Activated T-cell treated with anti-CD3 and anti-CD28 coated beads for 24 hours (primary cell): ENCODE data around the gene HACD1.

Experiments used
- DNase-seq: peaks from one replicate; pipeline ENCODE4 v3.0.0-alpha.2; 2020; ENCODE audit warnings: low read depth

Gene HACD1

DNA sequence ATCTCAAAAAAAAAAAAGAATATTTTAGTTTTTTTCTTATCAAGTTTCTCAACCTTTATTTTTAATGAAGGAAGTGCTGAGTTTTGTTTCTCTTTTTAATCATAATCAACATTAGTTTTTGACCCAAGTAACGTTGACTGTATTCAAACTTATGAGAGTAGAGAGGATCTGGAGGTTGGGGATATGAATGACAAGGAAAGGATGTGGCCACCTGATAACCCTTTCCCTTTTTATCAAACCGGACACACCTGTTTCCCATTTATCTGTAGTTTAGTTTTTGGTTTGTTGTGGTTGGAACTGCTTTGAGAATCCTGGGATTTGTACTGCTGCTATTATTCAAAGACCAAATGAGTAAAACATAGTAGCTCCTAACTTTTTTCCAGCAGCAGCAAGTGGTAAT is 38.6 kb downstream of the HACD1 start:
- no peak for DNase-seq

DNA sequence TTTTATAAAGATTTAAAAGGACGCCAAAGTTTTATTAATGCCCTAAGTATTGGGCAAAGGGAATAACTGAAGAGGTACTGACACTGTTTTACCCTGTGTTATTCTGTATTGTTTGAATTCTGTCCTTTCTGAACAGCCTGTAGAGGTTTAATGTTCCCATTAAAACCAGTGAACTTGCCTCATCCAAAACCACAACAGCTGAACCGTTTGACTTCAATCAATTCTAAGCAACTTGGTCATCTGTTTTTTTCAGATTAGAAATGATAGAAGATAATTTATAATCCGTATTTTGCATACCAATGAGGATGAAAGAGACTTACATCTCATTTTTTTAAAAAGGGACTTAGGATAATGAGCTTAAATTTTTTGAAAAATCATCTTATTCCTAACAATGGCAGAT is 40.4 kb downstream of the HACD1 start:
- no peak for DNase-seq

DNA sequence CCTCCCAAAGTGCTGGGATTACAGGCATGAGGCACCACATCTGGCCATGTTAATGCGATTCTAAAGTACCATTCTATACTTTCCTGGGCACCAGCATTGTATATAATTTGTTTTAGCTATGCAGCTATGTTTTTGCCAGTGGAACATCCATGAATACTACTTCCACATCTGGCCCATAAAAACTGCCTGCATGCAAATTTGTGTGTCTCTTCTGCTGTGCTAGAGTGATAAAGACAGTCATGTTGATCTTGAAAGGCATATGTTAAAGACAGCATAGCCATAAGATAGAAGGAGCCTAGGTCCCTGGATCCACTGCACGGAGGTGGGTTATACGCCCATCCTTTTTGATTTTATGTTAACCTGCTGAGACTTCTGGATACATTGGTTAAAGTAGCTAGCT is 52.3 kb downstream of the HACD1 start:
- DNase-seq, result no peak

DNA sequence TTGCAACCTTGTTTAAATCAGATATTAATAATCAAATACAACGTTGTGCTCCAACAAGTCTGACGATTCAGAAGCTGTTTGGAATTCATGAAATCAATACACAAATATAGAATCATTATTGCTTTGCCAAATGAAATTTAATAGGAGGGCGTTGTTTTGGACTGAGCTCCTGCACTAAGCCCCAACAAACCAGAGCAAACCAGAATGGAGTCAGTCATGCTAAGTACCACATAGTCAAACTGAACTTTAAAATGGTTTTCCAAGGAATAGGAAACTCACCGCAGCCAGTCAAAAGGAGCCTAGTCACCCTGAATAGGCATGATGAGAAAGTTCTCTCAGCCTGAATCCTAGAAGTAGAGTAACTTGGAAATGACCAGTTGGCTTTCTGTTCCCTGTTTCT is 53.7 kb downstream of the HACD1 start:
- DNase-seq, result no peak

DNA sequence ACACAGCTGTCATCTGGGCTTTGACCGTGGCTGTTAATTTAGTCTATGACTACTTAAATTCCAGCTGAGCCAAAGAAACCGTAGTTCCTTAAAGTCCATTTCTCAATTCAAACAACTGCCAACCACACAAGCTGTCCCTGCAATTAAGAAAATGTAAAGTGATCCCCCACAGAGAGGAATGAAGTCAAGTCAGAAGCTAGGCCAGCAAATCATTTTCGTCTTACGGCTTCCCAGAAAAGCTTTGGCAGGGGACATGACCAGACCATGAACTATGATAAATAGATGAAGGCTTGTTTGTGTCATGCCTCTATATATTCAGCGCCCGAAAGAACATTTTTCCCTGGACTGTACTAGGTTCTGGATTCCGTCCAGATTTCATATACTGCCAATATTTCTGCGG is 54.6 kb downstream of the HACD1 start:
- DNase-seq, result no peak

DNA sequence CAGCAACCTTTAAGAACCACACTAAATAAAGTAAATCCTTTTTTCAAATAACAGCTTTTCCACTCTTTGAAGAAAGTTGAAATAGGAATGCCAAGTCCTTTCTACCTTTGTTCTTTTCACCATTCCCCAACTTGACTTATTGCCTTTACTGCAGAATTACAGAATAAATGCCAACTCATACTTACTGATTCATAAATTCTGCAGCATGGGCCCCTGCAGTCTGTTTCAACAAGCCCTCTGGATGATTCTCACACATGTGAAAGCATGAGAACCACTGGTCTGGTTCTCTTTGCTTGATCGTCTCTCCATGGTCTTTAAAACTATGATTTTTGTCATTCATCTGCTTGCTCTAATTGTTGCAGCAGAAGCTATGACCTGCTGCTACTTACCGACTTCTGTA is 56.1 kb downstream of the HACD1 start:
- DNase-seq, result no peak

DNA sequence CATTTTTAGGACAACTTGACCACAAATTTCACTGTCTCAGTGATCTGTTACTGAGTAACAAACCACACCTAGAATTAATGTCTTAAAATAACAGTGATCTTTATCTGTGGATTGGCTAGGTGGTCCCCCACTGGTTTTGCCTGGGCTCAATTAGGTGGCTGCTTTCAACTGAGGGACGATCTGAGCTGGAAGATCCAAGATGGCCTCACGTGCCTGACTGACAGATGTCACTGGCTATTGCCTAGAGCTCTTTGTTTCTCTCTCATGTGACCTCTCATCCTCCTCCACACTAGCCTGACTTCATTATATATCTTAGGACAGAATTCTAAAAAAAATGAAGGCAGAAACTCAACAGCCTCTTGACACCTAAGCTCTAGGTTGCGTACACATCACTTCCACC is 59.7 kb downstream of the HACD1 start:
- no peak for DNase-seq

DNA sequence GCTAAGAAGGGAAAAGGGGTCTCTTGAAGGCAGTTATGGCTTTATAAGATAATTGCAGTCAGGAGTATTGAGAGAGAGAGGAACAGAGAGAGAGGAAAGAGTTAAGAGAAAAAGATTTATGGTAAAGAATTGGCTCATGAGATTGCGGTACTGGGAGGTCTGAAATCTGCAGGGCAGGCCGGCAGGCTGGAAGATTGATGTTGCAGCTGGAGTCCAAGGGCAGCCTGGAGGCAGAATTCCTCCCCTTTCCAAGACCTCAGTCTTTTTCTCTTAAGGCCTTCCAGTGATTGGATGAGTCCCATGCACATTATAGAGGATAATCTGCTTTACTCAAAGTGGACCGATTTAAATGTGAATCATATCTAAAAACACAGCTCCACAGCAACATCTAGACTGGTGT is 68.4 kb downstream of the HACD1 start:
- no peak for DNase-seq

DNA sequence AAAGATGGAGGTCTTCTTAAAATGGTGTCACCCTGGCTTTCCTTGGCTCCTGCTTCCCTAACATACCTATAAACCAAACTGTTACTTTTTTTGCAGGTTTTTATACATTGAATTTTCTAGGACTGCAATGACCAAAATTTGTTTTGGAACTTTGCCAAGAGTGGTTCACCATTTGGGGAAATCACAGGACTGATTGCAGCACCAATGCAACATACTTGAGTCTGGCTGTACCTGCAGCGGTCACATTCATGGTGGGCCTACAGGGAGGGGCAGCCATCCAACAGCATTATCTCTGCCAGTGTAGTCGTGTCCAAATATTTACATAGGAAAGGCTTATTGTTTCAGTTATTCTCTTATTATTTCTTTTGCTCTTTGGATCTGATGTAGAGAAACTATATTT is 69.0 kb downstream of the HACD1 start:
- no peak for DNase-seq

DNA sequence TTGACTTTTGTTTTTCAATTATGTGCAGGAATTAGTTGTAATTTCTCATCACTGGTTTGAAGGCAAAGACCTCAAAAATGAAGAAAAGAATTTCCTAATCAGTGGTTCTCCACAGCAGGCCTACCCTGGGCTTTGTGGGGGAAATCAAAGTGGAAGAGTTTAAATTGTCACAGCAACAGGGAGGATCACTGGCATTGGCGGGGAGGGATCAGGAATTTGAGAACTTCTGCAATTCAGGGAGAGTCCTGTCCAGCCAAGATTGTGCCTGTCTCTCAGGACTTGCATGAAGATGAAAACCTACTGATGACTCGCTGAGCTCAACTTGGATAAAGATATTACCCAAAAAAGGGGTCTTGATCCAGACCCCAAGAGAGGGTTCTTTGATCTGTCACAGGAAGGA is 70.1 kb downstream of the HACD1 start:
- DNase-seq, result no peak

DNA sequence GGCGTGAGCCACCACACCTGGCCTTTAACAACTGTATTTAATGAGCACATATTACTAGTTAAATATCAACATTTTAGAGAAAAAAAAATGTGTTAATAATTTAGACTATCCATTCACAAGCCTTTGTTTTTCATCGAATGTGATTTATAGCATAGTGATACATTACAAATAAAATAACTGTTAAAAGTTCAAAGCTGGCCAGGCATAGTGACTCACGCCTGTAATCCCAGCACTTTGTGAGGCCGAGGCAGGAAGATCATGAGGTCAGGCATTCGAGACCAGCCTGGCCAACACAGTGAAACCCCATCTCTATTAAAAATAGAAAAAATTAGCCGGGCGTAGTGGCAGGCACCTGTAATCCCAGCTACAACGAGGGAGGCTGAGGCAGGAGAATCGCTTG is 72.7 kb downstream of the HACD1 start:
- no peak for DNase-seq
